HCT116 (cell line): Measurements from ENCODE around the gene FABP1. TPM values are rescaled to one million over a fixed set of nuclear protein-coding genes. Genes with fewer than 3 reads are reported as not detected.

Source experiments
- ATAC-seq: fragments of 200-7000 bp; cut with Tn5 transposase; 2 replicates; pipeline ENCODE4 v1.9.1; 2020; ENCODE audit warnings: mild to moderate bottlenecking, moderate library complexity
- BruUV-seq: library from RNA; stranded (reverse); fragments of 400-500 nt; replicated peaks from 2 replicates; lab custom pipeline; 2021; lab: Mats Ljungman, UMichigan
- CTCF ChIA-PET: fragments of 300-600 bp; sonication (Branson Sonifier 250); formaldehyde crosslinking; loops from one replicate; lab custom pipeline; 2021; ENCODE audit warnings: antibody characterized with exemption; lab: Charles Lee
- POLR2A ChIA-PET: fragments of 300-600, 350-600 bp; sonication (Branson Sonifier 250); formaldehyde crosslinking; loops from one replicate; lab custom pipeline; 2021; ENCODE audit warnings: antibody characterized with exemption; lab: Charles Lee
- RAD21 ChIA-PET, 2 experiments: fragments of 300-600 bp; sonication (Branson Sonifier 250); formaldehyde crosslinking; loops; one replicate each; lab custom pipeline; 2023; ENCODE audit warnings: low total read pairs in 2 of 2; ENCODE audit not compliant: uncharacterized antibody in 2 of 2, unreplicated experiment in 2 of 2, low non-redundant PET in 1 of 2; lab: Charles Lee
- DNase-seq: peaks from one replicate; pipeline ENCODE4 v3.0.0-alpha.2; 2010; ENCODE audit warnings: low read depth, low spot score
- H2AFZ ChIP-seq: fragments of 200-600 bp; shearing (Covaris generic), sonication (generic); 2 replicates; pipeline ENCODE4 v1.6.1; 2017; ENCODE audit warnings: low read depth, mixed run types, mixed read lengths, antibody characterized with exemption, low read length; ENCODE audit not compliant: poor library complexity, severe bottlenecking
- H3K27ac ChIP-seq: 2 replicates; pipeline ENCODE4 v1.5.1; 2012; ENCODE audit warnings: low read depth, low read length
- H3K27me3 ChIP-seq: fragments of 200-600 bp; sonication (generic); 2 replicates; pipeline ENCODE4 v1.6.1; 2016; ENCODE audit warnings: mixed run types, low read length, mixed read lengths; ENCODE audit not compliant: insufficient read depth
- H3K36me3 ChIP-seq, 2 experiments: fragments of 200-500 bp in 1 of 2; fragments of 200-600 bp in 1 of 2; sonication (Bioruptor generic) in 1 of 2; sonication (generic) in 1 of 2; 2 replicates each; pipeline versions ENCODE4 v1.5.1 to v1.6.1; 2014 to 2016; ENCODE audit warnings: low read length in 2 of 2, inconsistent platforms in 1 of 2, mixed read lengths in 1 of 2, mixed run types in 1 of 2; ENCODE audit not compliant: insufficient read depth in 2 of 2, control insufficient read depth in 1 of 2
- H3K4me1 ChIP-seq, 2 experiments: fragments of 200-600 bp in 1 of 2; sonication (generic) in 1 of 2; 2 replicates each; pipeline versions ENCODE4 v1.5.1 to v1.6.1; 2012 to 2017; ENCODE audit warnings: low read length in 2 of 2, inconsistent platforms in 1 of 2, mild to moderate bottlenecking in 1 of 2, mixed read lengths in 1 of 2, mixed run types in 1 of 2, moderate library complexity in 1 of 2; ENCODE audit not compliant: insufficient read depth in 2 of 2, control insufficient read depth in 1 of 2
- H3K4me2 ChIP-seq: fragments of 200-600 bp; sonication (generic); 2 replicates; pipeline ENCODE4 v1.6.1; 2017; ENCODE audit warnings: mixed run types, low read length, mixed read lengths
- H3K4me3 ChIP-seq, 2 experiments: fragments of 200-600 bp in 1 of 2; sonication (generic) in 1 of 2; replicated peaks in 1 of 2; 2 replicates each; pipeline ENCODE4 v1.5.1; 2011 to 2016; ENCODE audit warnings: low read length in 2 of 2, control low read depth in 1 of 2, low read depth in 1 of 2, mild to moderate bottlenecking in 1 of 2, mixed read lengths in 1 of 2, mixed run types in 1 of 2
- H3K79me2 ChIP-seq: fragments of 200-600 bp; sonication (generic); 2 replicates; pipeline ENCODE4 v1.6.1; 2017; ENCODE audit warnings: mild to moderate bottlenecking, mixed run types, low read length, moderate library complexity, mixed read lengths; ENCODE audit not compliant: insufficient read depth
- H3K9ac ChIP-seq: fragments of 200-600 bp; sonication (generic); 2 replicates; pipeline ENCODE4 v1.6.1; 2016; ENCODE audit warnings: low read length, mixed read lengths
- H3K9me2 ChIP-seq: fragments of 200-600 bp; sonication (generic), shearing (Covaris generic); 2 replicates; pipeline ENCODE4 v1.6.1; 2017; ENCODE audit warnings: mixed run types, mild to moderate bottlenecking, moderate library complexity; ENCODE audit not compliant: insufficient read depth
- H3K9me3 ChIP-seq, 2 experiments: fragments of 200-500 bp in 1 of 2; fragments of 200-600 bp in 1 of 2; sonication (Bioruptor generic) in 1 of 2; sonication (generic) in 1 of 2; 2 replicates each; pipeline ENCODE4 v1.6.1; 2014 to 2017; ENCODE audit warnings: low read length in 2 of 2, mixed read lengths in 2 of 2, inconsistent platforms in 1 of 2, low read depth in 1 of 2, mild to moderate bottlenecking in 1 of 2, mixed run types in 1 of 2, moderate library complexity in 1 of 2; ENCODE audit not compliant: control insufficient read depth in 1 of 2, insufficient read depth in 1 of 2
- H4K20me1 ChIP-seq: fragments of 200-600 bp; sonication (generic), shearing (Covaris generic); 2 replicates; pipeline ENCODE4 v1.6.1; 2017; ENCODE audit warnings: mixed run types, mild to moderate bottlenecking, moderate library complexity; ENCODE audit not compliant: insufficient read depth
- CBX3 ChIP-seq: IDR thresholded peaks from 2 replicates; pipeline ENCODE4 v1.6.1; 2012; ENCODE audit warnings: low read depth
- CEBPB ChIP-seq: IDR thresholded peaks from 2 replicates; pipeline ENCODE4 v1.6.1; 2012; ENCODE audit warnings: low read depth
- EZH2 ChIP-seq: fragments of 200-600 bp; sonication (generic); IDR thresholded peaks from 2 replicates; pipeline ENCODE4 v1.6.1; 2017; ENCODE audit warnings: antibody characterized with exemption, mixed run types
- EZH2phosphoT487 ChIP-seq: fragments of 200-600 bp; IDR thresholded peaks from 2 replicates; pipeline ENCODE4 v1.6.1; 2018; ENCODE audit warnings: antibody characterized with exemption, borderline replicate concordance
- JUND ChIP-seq: IDR thresholded peaks from 2 replicates; pipeline ENCODE4 v1.6.1; 2012
- POLR2A ChIP-seq: IDR thresholded peaks from 2 replicates; pipeline ENCODE4 v1.7.0; 2011; ENCODE audit warnings: borderline replicate concordance; ENCODE audit not compliant: insufficient read depth, insufficient read length; ENCODE audit errors: extremely low read depth
- SIN3A ChIP-seq: IDR thresholded peaks from 2 replicates; pipeline ENCODE4 v1.6.1; 2012; ENCODE audit warnings: low read depth
- SRF ChIP-seq: IDR thresholded peaks from 2 replicates; pipeline ENCODE4 v1.6.1; 2012; ENCODE audit warnings: low read depth
- TCF7L2 ChIP-seq: IDR thresholded peaks from 2 replicates; pipeline ENCODE4 v1.7.0; 2011; ENCODE audit warnings: borderline replicate concordance, inconsistent platforms; ENCODE audit not compliant: insufficient read depth, insufficient read length; ENCODE audit errors: extremely low read depth
- intact Hi-C: fragments of 100-400 bp; cut with micrococcal nuclease; formaldehyde crosslinking; loops from 2 replicates; pipeline ENCODE4 v1.10.0; 2022
- total RNA-seq: library from RNA; stranded (reverse); gene quantifications from one replicate; pipeline ENCODE4 v1.2.1, GENCODE V29; 2021; ENCODE audit not compliant: unreplicated experiment
- TF ChIP-seq, protein P1 (sequence below): IDR thresholded peaks from 2 replicates; pipeline ENCODE4 v1.6.1; 2011; ENCODE audit warnings: mild to moderate bottlenecking, low read length, moderate library complexity; ENCODE audit not compliant: insufficient replicate concordance; ENCODE audit errors: extremely low read depth
- TF ChIP-seq, protein P2 (sequence below), 3 experiments: fragments of 200-600 bp in 1 of 3; sonication (generic) in 1 of 3; IDR thresholded peaks in 2 of 3; conservative IDR thresholded peaks in 1 of 3; 2 replicates each; pipeline ENCODE4 v1.5.1; 2012 to 2017; ENCODE audit warnings: low read depth in 2 of 3, low read length in 2 of 3, antibody characterized with exemption in 1 of 3, borderline replicate concordance in 1 of 3, control low read depth in 1 of 3, mild to moderate bottlenecking in 1 of 3, mixed read lengths in 1 of 3, mixed run types in 1 of 3, moderate library complexity in 1 of 3; ENCODE audit not compliant: insufficient read depth in 1 of 3

Gene FABP1
- total RNA-seq, 1 experiment from 2014 or later, result 0.61 TPM

DNA sequence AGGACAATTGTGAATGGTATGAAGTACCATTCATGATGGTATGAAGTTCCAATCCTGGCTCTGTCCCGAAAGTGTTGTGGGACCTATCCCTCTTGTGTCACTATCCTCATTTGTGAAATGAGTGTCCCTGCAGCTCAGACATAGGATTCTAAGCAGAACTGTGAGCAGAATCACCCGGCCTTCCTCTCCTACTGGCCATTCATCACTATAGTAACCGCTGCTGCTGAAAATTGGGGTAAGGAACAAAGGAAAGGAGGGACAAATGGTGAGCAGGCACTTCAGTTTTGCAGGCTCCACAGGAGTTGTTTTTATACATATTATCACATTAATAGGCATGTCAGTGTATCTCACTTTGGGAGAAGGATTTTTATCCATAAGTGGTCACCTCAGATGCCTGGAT lies 32.8 kb downstream of the FABP1 start:
- Histone ChIP-seq H4K20me1 (no peaks in the 10 kb centered on the region), H3K9me2 (no peaks in the 10 kb centered on the region), H3K4me3 (no peak overlapping the region), H2AFZ (no peak overlapping the region), H3K27ac (no peak overlapping the region), H3K4me2 (no peak overlapping the region), H3K36me3 (no peaks in the 10 kb centered on the region), H3K27me3 (no peaks in the 10 kb centered on the region), H3K9ac (no peak overlapping the region), H3K4me1 (no peaks in the 10 kb centered on the region), H3K9me3 (no peaks in the 10 kb centered on the region), H3K79me2 (no peaks in the 10 kb centered on the region)
- ChIA-PET POLR2A (no interaction called here), RAD21 (no interaction called here), CTCF (no interaction called here)
- TF ChIP-seq EZH2phosphoT487, result no peak
- TF ChIP-seq CBX3, result no peak
- no peak for TF ChIP-seq SRF
- no peak for TF ChIP-seq TCF7L2
- TF ChIP-seq SIN3A, result no peak
- TF ChIP-seq, protein P1, sequence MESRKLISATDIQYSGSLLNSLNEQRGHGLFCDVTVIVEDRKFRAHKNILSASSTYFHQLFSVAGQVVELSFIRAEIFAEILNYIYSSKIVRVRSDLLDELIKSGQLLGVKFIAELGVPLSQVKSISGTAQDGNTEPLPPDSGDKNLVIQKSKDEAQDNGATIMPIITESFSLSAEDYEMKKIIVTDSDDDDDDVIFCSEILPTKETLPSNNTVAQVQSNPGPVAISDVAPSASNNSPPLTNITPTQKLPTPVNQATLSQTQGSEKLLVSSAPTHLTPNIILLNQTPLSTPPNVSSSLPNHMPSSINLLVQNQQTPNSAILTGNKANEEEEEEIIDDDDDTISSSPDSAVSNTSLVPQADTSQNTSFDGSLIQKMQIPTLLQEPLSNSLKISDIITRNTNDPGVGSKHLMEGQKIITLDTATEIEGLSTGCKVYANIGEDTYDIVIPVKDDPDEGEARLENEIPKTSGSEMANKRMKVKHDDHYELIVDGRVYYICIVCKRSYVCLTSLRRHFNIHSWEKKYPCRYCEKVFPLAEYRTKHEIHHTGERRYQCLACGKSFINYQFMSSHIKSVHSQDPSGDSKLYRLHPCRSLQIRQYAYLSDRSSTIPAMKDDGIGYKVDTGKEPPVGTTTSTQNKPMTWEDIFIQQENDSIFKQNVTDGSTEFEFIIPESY, result no peak
- TF ChIP-seq CEBPB, result no peak
- TF ChIP-seq EZH2, result no peak
- no peak for TF ChIP-seq POLR2A
- no peak for TF ChIP-seq JUND
- TF ChIP-seq, protein P2, sequence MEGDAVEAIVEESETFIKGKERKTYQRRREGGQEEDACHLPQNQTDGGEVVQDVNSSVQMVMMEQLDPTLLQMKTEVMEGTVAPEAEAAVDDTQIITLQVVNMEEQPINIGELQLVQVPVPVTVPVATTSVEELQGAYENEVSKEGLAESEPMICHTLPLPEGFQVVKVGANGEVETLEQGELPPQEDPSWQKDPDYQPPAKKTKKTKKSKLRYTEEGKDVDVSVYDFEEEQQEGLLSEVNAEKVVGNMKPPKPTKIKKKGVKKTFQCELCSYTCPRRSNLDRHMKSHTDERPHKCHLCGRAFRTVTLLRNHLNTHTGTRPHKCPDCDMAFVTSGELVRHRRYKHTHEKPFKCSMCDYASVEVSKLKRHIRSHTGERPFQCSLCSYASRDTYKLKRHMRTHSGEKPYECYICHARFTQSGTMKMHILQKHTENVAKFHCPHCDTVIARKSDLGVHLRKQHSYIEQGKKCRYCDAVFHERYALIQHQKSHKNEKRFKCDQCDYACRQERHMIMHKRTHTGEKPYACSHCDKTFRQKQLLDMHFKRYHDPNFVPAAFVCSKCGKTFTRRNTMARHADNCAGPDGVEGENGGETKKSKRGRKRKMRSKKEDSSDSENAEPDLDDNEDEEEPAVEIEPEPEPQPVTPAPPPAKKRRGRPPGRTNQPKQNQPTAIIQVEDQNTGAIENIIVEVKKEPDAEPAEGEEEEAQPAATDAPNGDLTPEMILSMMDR (IDR thresholded peaks at IDR 0.05 in 2 of 3, conservative IDR thresholded peaks at IDR 0.05 in 1 of 3; ENCODE audit: borderline replicate concordance in 1 of 3, insufficient read depth in 1 of 3, low read depth in 2 of 3, low read length in 2 of 3), result no peak
- intact Hi-C loops, result no loop called here
- no peak for ATAC-seq
- DNase-seq, result no peak
- BruUV-seq, result no TSS peak
